Omental fat pad (tissue), 4 donors: ENCODE results near the gene PTOV1. TPM values are rescaled to one million over a fixed set of nuclear protein-coding genes. Genes with fewer than 3 reads are reported as not detected.

ENCODE experiments used
- ATAC-seq: fragments of 150-250 bp; one replicate; pipeline ENCODE4 v1.9.1; 2016; ENCODE audit warnings: mild to moderate bottlenecking, moderate library complexity; ENCODE audit not compliant: low FRiP score
- DNase-seq: peaks from one replicate; pipeline ENCODE4 v3.0.0-alpha.2; 2019; ENCODE audit warnings: low spot score
- total RNA-seq, 4 donors: library from RNA; depleted of rRNA; stranded (reverse); fragments of >200 nt; gene quantifications; one replicate each; pipeline ENCODE4 v1.1.0, GENCODE V29; 2016
- TF ChIP-seq, protein P1 (sequence below), 3 donors: fragments of 450-650 bp; IDR thresholded peaks; one replicate each; pipeline ENCODE4 v1.5.1; 2016 to 2017; ENCODE audit warnings: antibody characterized with exemption in 3 of 3, mild to moderate bottlenecking in 3 of 3, moderate library complexity in 2 of 3

Gene PTOV1
- total RNA-seq, 4 donors from 2014 or later: 37.3 to 64.8 (median 58.1) TPM

DNA sequence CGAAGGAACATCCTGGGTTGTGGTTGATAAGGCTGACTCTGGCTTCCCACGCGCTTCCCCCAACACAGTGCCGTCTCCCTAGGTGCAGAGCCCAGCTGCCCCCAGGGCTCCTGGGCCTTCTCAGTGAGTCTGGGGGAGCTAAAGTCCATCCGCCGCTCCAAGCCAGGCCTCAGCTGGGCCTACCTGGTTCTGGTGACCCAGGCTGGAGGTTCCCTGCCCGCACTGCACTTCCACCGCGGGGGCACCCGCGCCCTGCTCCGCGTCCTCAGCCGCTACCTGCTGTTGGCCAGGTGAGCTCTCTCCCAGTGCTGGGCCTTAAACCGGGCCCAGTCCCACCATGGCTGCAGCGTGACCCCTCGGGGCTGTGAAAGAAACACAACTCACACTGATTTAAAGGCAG lies 30.2 kb downstream of the PTOV1 start:
- DNase-seq (no peak), ATAC-seq (no peak)
- TF ChIP-seq, protein P1, sequence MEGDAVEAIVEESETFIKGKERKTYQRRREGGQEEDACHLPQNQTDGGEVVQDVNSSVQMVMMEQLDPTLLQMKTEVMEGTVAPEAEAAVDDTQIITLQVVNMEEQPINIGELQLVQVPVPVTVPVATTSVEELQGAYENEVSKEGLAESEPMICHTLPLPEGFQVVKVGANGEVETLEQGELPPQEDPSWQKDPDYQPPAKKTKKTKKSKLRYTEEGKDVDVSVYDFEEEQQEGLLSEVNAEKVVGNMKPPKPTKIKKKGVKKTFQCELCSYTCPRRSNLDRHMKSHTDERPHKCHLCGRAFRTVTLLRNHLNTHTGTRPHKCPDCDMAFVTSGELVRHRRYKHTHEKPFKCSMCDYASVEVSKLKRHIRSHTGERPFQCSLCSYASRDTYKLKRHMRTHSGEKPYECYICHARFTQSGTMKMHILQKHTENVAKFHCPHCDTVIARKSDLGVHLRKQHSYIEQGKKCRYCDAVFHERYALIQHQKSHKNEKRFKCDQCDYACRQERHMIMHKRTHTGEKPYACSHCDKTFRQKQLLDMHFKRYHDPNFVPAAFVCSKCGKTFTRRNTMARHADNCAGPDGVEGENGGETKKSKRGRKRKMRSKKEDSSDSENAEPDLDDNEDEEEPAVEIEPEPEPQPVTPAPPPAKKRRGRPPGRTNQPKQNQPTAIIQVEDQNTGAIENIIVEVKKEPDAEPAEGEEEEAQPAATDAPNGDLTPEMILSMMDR (IDR thresholded peaks at IDR 0.05): no peak

DNA sequence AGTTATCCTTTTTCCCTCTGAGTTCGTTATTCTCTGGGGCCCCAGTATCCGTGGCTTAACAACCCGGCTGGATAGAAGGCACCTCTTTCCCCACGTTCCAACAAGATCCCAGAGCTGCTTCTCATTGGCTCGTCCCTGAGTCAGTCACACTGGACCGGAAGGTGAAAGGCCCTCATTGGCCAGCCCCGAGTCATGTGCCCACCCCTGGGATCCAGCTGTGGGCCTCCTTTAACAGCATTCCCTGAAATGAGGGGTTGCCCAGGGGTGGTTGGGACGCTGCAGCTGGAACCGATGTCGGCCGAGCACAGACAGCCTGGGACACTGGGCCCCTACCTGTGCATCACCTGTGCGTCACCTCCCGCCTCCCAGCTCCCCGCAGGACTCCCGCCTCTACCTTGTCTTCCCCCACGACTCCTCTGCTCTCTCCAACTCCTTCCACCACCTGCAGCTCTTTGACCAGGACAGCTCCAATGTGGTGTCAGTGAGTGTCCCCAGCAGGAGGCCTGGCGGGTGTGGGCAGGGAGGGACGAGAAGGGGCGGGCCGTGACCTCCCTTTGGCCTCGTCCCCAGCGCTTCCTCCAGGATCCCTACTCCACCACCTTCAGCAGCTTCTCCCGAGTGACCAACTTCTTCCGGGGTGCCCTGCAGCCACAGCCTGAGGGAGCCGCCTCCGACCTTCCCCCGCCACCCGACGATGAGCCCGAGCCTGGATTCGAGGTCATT lies 30.9 kb downstream of the PTOV1 start:
- TF ChIP-seq, protein P1 (IDR thresholded peaks at IDR 0.05): no peak
- ATAC-seq (no peak), DNase-seq (no peak)

DNA sequence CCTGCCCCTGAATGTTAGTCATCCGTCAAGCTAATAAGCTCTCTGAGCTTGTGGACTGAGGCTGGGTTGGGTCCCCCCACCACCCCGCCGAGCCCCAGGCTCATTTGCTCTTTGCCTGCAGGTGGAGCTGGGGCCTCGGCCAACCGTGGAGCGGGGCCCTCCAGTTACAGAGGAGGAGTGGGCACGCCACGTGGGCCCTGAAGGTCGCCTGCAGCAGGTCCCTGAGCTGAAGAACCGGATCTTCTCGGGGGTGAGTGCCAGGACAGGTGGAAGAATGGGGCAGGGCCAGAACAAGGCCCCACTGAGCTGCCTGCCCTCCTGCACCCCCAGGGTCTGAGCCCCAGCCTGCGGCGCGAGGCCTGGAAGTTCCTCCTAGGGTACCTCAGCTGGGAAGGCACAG lies 31.7 kb downstream of the PTOV1 start:
- ATAC-seq (no peak), DNase-seq (no peak)
- TF ChIP-seq, protein P1 (IDR thresholded peaks at IDR 0.05): no peak

DNA sequence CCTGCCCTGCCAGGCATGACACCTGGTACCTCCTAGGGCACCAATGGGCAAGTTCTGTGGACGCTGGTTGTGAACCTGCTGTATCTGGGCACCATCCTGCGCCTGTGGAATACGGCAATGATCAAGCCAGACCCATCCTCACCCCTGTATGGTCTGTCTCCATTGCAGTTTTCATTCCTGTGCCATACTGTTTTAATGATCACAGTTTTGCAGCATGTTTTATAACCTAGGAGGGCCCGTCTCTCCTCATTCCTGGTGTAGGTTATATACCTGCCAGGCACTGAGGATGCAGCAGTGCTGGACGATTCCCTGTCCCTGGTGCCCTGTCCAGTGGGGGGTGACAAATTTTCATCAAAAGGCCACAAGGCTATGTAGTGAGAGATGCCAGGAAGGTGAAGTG lies 32.1 kb downstream of the PTOV1 start:
- ATAC-seq (no peak), DNase-seq (no peak)
- TF ChIP-seq, protein P1 (IDR thresholded peaks at IDR 0.05): no peak

DNA sequence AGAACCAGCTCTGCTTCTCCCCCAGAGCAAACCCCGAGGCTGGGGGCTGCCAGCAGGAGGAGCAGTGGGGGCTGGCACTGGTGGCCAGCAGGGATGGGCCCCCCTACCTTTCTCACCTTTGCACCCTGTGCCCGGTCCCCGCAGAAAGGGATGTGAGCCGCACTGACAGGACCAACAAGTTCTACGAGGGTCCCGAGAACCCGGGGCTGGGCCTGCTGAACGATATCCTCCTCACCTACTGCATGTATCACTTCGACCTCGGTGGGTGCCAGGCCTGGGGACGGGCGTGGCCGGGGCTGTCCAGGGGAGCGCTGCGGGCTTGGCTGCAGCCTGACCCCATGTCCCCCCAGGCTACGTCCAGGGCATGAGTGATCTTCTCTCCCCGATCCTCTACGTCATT lies 33.1 kb downstream of the PTOV1 start:
- TF ChIP-seq, protein P1 (IDR thresholded peaks at IDR 0.05): no peak
- ATAC-seq (no peak), DNase-seq (no peak)

DNA sequence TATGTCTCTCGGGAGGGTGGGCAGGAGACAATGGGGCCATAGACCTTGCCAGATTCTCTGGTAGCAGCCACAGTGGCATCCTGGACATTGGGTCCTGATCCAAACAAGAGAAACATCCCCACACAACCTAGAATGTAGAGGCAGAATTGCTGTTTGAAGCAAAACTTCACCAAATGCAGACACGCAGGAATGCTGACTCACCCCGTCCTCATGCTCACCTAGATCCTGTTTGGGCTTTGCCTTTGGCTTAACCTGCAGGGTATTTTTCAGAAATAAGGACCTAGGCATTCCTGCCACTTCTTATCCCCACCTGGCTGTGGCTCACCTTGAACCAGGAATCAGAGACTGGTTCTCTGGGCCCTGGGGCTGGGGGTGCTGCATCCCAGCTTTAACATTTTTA lies 33.8 kb downstream of the PTOV1 start:
- DNase-seq: no peak
- ATAC-seq: no peak
- TF ChIP-seq, protein P1 (IDR thresholded peaks at IDR 0.05): no peak

DNA sequence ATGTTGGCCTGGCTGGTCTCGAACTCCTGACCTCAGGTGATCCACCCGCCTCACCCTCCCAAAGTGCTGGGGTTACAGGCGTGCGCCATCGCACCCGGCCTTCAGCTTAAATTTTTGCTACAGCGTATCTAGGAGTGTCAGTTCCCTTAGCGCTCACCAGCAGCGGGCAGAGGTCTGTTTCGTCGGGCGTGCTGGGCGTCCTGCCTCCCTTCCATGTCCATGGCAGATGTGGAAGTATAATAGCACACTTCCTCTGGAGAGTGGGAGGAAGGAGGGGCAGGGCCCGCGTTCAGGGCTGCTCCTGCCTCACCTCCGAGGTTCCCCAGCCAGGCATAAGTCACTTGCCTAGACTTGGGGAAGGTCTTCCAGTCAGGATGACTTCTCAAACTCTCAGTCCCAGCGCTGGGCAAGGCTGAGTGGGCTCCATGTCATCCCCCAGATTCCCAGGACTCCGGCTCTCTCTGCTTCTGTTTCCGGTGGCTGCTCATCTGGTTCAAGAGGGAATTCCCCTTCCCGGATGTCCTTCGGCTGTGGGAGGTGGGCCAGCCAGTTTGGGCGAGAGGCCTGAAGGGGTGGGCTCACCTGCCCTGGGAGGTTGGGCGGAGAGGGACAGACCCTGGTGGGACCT lies 36.2 kb downstream of the PTOV1 start:
- ATAC-seq: no peak
- TF ChIP-seq, protein P1 (IDR thresholded peaks at IDR 0.05): no peak
- DNase-seq: no peak
